ENCODE data around the gene GFY.

GRCh38 chr19:49436381-49437017, 11.3 kb downstream of the GFY start:
- TF ChIP-seq CTCF (conservative IDR thresholded peaks at IDR 0.05 in 1 of 2, IDR thresholded peaks at IDR 0.05 in 1 of 2; ENCODE audit: extremely low read depth in 1 of 2, insufficient read depth in 1 of 2, low read depth in 1 of 2, low read length in 2 of 2) (no peak), EZH2 (IDR thresholded peaks at IDR 0.05; ENCODE audit: borderline replicate concordance, low read length) (no peak)

Data from mammary epithelial cell (primary cell).